K562 (cell line): ENCODE data around the gene CLNK. TPM values are rescaled to one million over a fixed set of nuclear protein-coding genes. Genes with fewer than 3 reads are reported as not detected.

Experiments
- CC2D1A ChIP-seq: fragments of 450-650 bp; IDR thresholded peaks from 2 replicates; pipeline ENCODE4 v1.6.1; 2017; ENCODE audit warnings: mild to moderate bottlenecking
- CHD7 ChIP-seq: fragments of 200-600 bp; sonication (generic); IDR thresholded peaks from one replicate; pipeline ENCODE4 v1.6.1; 2012; ENCODE audit warnings: mild to moderate bottlenecking, low read depth, low read length, inconsistent platforms
- PREB ChIP-seq: sonication (generic); formaldehyde crosslinking; IDR thresholded peaks from 2 replicates; pipeline ENCODE4 v1.8.1; 2023; ENCODE audit warnings: mild to moderate bottlenecking, missing genetic modification reagents
- RNF2 ChIP-seq: sonication (generic); IDR thresholded peaks from 2 replicates; pipeline ENCODE4 v1.6.1; 2016
- TGIF2 ChIP-seq: sonication (generic); formaldehyde crosslinking; IDR thresholded peaks from 2 replicates; pipeline ENCODE4 v1.8.1; 2022; ENCODE audit warnings: mild to moderate bottlenecking, missing genetic modification reagents, moderate library complexity
- TOE1 ChIP-seq, 2 experiments: fragments of 450-650 bp in 1 of 2; sonication (generic) in 1 of 2; formaldehyde crosslinking in 1 of 2; IDR thresholded peaks; 2 replicates each; pipeline versions ENCODE4 v1.7.1 to v1.8.0; 2016 to 2022; ENCODE audit warnings: borderline replicate concordance in 2 of 2, mild to moderate bottlenecking in 2 of 2, antibody characterized with exemption in 1 of 2, inconsistent platforms in 1 of 2, low read depth in 1 of 2, missing genetic modification reagents in 1 of 2, moderate library complexity in 1 of 2
- ZBTB5 ChIP-seq: fragments of 450-650 bp; IDR thresholded peaks from 2 replicates; pipeline ENCODE4 v1.6.1; 2017; ENCODE audit warnings: antibody characterized with exemption
- ZNF184 ChIP-seq: sonication (generic); formaldehyde crosslinking; IDR thresholded peaks from 2 replicates; pipeline ENCODE4 v1.5.0; 2020; ENCODE audit warnings: missing genetic modification reagents
- polyA plus RNA-seq, 8 experiments: library from polyadenylated mRNA; depleted of rRNA in 4 of 8; stranded (reverse) in 5 of 8; unstranded in 3 of 8; fragments of >200 nt; fragmentation: Nextera tagmentation in 2 of 8; fragmentation: Illumina TruSeq in 1 of 8; extraction: Ambion mirVana in 2 of 8; extraction: Trizol in 1 of 8; gene quantifications; 2 replicates each; pipeline versions ENCODE4 v1.2.1 to v1.2.3, GENCODE V29; 2011 to 2014; ENCODE audit warnings: inconsistent platforms in 1 of 8, missing spikeins in 1 of 8
- total RNA-seq, 7 experiments: library from RNA; depleted of rRNA in 6 of 7; stranded (reverse); fragments of >200 nt in 6 of 7; fragmentation: Illumina TruSeq in 2 of 7; extraction: Trizol in 2 of 7; gene quantifications; 2 replicates each; pipeline versions ENCODE4 v1.2.1 to v1.2.3, GENCODE V29; 2011 to 2021; ENCODE audit warnings: low replicate concordance in 1 of 7

Gene CLNK
- total and polyA plus RNA-seq, 9 of the 15 experiments (the other 6 are each of a cell fraction or from before 2014, with no cell fraction given), result not detected

- TF ChIP-seq CHD7 (no peak), RNF2 (no peak), PREB (CRISPR knock-in tag) (no peak), CC2D1A (no peak), TOE1 (IDR thresholded peaks at IDR 0.05; ENCODE audit: borderline replicate concordance) (no peak), TOE1 (CRISPR knock-in tag; IDR thresholded peaks at IDR 0.05; ENCODE audit: borderline replicate concordance, low read depth) (no peak), TGIF2 (CRISPR knock-in tag) (no peak), ZNF184 (CRISPR knock-in tag) (no peak), ZBTB5 (no peak)
These were observed 12.8 kb downstream of the CLNK start (continued) for GRCh38 chr4:10671799-10672198.
